ENCODE results near the gene NTNG1. TPM values are rescaled to one million over a fixed set of nuclear protein-coding genes. Genes with fewer than 3 reads are reported as not detected.

Gene NTNG1
- total and polyA plus RNA-seq, 10 of the 15 experiments (the other 5 are each of a cell fraction or from before 2014, with no cell fraction given), result 0.18 to 2.3 (median 1.1) TPM; not detected in 1

- TF ChIP-seq RCOR1 (conservative IDR thresholded peaks at IDR 0.05; ENCODE audit: low read depth, low read length) (no peak), JUNB (IDR thresholded peaks at IDR 0.05) (no peak)
Observed at GRCh38 chr1:107263291-107263915, 122.6 kb downstream of the NTNG1 start (continued).

DNA sequence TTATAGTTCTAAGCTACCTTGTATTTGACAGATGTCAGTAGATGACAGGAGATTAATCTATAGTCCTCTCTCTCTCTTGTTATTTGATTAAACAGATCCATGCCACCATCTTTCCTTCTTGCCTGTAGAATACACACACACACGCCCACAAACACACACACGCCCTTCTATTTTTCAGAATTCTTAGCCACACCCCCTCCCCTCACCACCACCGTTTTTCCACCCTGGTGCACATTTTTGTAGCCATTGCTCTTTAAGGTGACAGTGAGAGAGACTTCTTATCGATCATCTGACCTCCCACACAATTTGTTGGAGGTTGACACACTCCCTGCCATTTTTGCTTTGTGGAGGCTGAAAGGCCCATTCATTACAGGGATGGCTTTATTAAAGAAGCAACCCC is 123.2 kb downstream of the NTNG1 start:
- FAIRE-seq (no peak), DNase-seq (ENCODE audit: low read depth, low spot score) (no peak), ATAC-seq (no peak)
- Histone ChIP-seq H3K79me2 (ENCODE audit: control insufficient read depth, insufficient read depth, low read length) (no peaks in the 10 kb centered on the region), H4K20me1 (ENCODE audit: control insufficient read depth, insufficient read depth) (no peaks in the 10 kb centered on the region), H3K4me2 (ENCODE audit: control insufficient read depth, insufficient read depth) (no peak overlapping the region), H3K27ac (ENCODE audit: control insufficient read depth, insufficient read depth) (no peak overlapping the region), H3K9me3 (replicated peaks; ENCODE audit: control insufficient read depth, insufficient read depth, low read length) (no peaks in the 10 kb centered on the region), H3K9ac (ENCODE audit: control insufficient read depth, insufficient read depth, low read length) (no peak overlapping the region), H3K36me3 (ENCODE audit: control insufficient read depth in 2 of 2, insufficient read depth in 2 of 2, low read length in 1 of 2) (no peaks in the 10 kb centered on the region), H3K27me3 (replicated peaks in 1 of 2; ENCODE audit: control insufficient read depth in 2 of 2, insufficient read depth in 2 of 2, low read length in 1 of 2) (no peaks in the 10 kb centered on the region), H3K4me1 (ENCODE audit: control insufficient read depth, insufficient read depth, low read length) (no peaks in the 10 kb centered on the region), H2AFZ (ENCODE audit: control insufficient read depth, low read depth, low read length) (no peak overlapping the region), H3K4me3 (no peak overlapping the region)
- intact Hi-C loops (cut with micrococcal nuclease; ENCODE audit: unreplicated experiment) (no loop called here), in situ Hi-C loops (cut with MboI) (no loop called here)
- ChIA-PET CTCF (interaction anchor here (1.0 kb wide), 1 partner anchor 18 kb away, joined by 4 read pairs; no protein-coding TSS in a partner anchor), POLR2A (no interaction called here), RAD21 (ENCODE audit: unreplicated experiment) (no interaction called here), SMC1A (ENCODE audit: uncharacterized antibody, unreplicated experiment) (interaction anchor here (0.6 to 1.5 kb wide), 4 partner anchors 10 to 1185 kb away, joined by 3 to 4 read pairs (median 3); no protein-coding TSS in a partner anchor)
- 21% methylated on average over 4 of the region's 4 CpGs for WGBS (ENCODE audit: insufficient coverage, insufficient replicate concordance, low lambda C conversion rate, missing lambda C conversion rate)
- BruUV-seq (replicated peaks), result no TSS peak
- no peak for TF ChIP-seq TAF1 (IDR thresholded peaks at IDR 0.05; ENCODE audit: borderline replicate concordance, low read depth, low read length)
- TF ChIP-seq ZNF384 (IDR thresholded peaks at IDR 0.05; ENCODE audit: borderline replicate concordance, low read depth, low read length), result no peak
- no peak for TF ChIP-seq CREB1 (IDR thresholded peaks at IDR 0.05; ENCODE audit: low read depth)
- TF ChIP-seq MXI1 (IDR thresholded peaks at IDR 0.05; ENCODE audit: low read depth, low read length), result no peak
- no peak for TF ChIP-seq MYC (IDR thresholded peaks at IDR 0.05; ENCODE audit: insufficient read depth, insufficient read length, insufficient replicate concordance, low read length, severe bottlenecking)
- no peak for TF ChIP-seq RAD21 (IDR thresholded peaks at IDR 0.05; ENCODE audit: insufficient read depth, low read depth, low read length)
- TF ChIP-seq NKRF (conservative IDR thresholded peaks at IDR 0.05), result no peak
- no peak for TF ChIP-seq RUNX3 (IDR thresholded peaks at IDR 0.05; ENCODE audit: low read length)
- TF ChIP-seq STAT1 (conservative IDR thresholded peaks at IDR 0.05), result no peak
- no peak for TF ChIP-seq ZBTB11 (CRISPR knock-in tag; IDR thresholded peaks at IDR 0.05)
- no peak for TF ChIP-seq ZNF274 (IDR thresholded peaks at IDR 0.05; ENCODE audit: insufficient read depth, insufficient read length)
- no peak for TF ChIP-seq BRCA1 (IDR thresholded peaks at IDR 0.05; ENCODE audit: low read depth, low read length)
- no peak for TF ChIP-seq POLR2A (IDR thresholded peaks at IDR 0.05; ENCODE audit: low read depth, low read length)
